Measurements from ENCODE around the gene RUNX1. TPM values are rescaled to one million over a fixed set of nuclear protein-coding genes. Genes with fewer than 3 reads are reported as not detected.

The RUNX1 gene
- total RNA-seq, 1 experiment from 2014 or later, result 95.4 TPM

- peaks cover 3% of the 10 kb centered on the region for H3K9me3 Mint-ChIP-seq (ENCODE audit: low read depth, unreplicated experiment)
- intact Hi-C loops (cut with micrococcal nuclease; ENCODE audit: unreplicated experiment), result no loop called here
- CTCF ChIA-PET, result no interaction called here
- BruUV-seq (replicated peaks), result no TSS peak
- H3K27ac Mint-ChIP-seq (ENCODE audit: unreplicated experiment), result no peak overlapping the region
- no peak for DNase-seq
- no peaks in the 10 kb centered on the region for H3K36me3 Mint-ChIP-seq (ENCODE audit: insufficient read depth, unreplicated experiment)
- TF ChIP-seq CTCF (IDR thresholded peaks at IDR 0.05; ENCODE audit: unreplicated experiment), result no peak
- H3K27me3 Mint-ChIP-seq (ENCODE audit: unreplicated experiment), result no peaks in the 10 kb centered on the region
- peaks cover 23% of the 10 kb centered on the region for H3K4me1 Mint-ChIP-seq (ENCODE audit: low read depth, unreplicated experiment)
- H3K4me3 Mint-ChIP-seq (ENCODE audit: low read depth, unreplicated experiment), result no peak overlapping the region
These were observed 37.4 kb downstream of the RUNX1 start for GRCh38 chr21:35011681-35012080.

GRCh38 chr21:35010447-35010846, 38.7 kb downstream of the RUNX1 start:
- no TSS peak for BruUV-seq (replicated peaks)
- intact Hi-C loops (cut with micrococcal nuclease; ENCODE audit: unreplicated experiment), result no loop called here
- Mint-ChIP-seq H3K27me3 (ENCODE audit: unreplicated experiment) (no peaks in the 10 kb centered on the region), H3K4me1 (ENCODE audit: low read depth, unreplicated experiment) (peaks cover 14% of the 10 kb centered on the region), H3K27ac (ENCODE audit: unreplicated experiment) (no peak overlapping the region), H3K36me3 (ENCODE audit: insufficient read depth, unreplicated experiment) (no peaks in the 10 kb centered on the region), H3K4me3 (ENCODE audit: low read depth, unreplicated experiment) (no peak overlapping the region), H3K9me3 (ENCODE audit: low read depth, unreplicated experiment) (peaks cover 2% of the 10 kb centered on the region)
- DNase-seq, result no peak
- no peak for TF ChIP-seq CTCF (IDR thresholded peaks at IDR 0.05; ENCODE audit: unreplicated experiment)
- CTCF ChIA-PET, result no interaction called here

GRCh38 chr21:35007348-35007747, 41.8 kb downstream of the RUNX1 start:
- no peaks in the 10 kb centered on the region for H3K9me3 Mint-ChIP-seq (ENCODE audit: low read depth, unreplicated experiment)
- BruUV-seq (replicated peaks), result no TSS peak
- DNase-seq, result no peak
- no peaks in the 10 kb centered on the region for H3K27me3 Mint-ChIP-seq (ENCODE audit: unreplicated experiment)
- CTCF ChIA-PET, result no interaction called here
- H3K4me1 Mint-ChIP-seq (ENCODE audit: low read depth, unreplicated experiment), result no peaks in the 10 kb centered on the region
- intact Hi-C loops (cut with micrococcal nuclease; ENCODE audit: unreplicated experiment), result no loop called here
- no peak overlapping the region for H3K4me3 Mint-ChIP-seq (ENCODE audit: low read depth, unreplicated experiment)
- TF ChIP-seq CTCF (IDR thresholded peaks at IDR 0.05; ENCODE audit: unreplicated experiment), result no peak
- no peaks in the 10 kb centered on the region for H3K36me3 Mint-ChIP-seq (ENCODE audit: insufficient read depth, unreplicated experiment)
- H3K27ac Mint-ChIP-seq (ENCODE audit: unreplicated experiment), result no peak overlapping the region

GRCh38 chr21:35006771-35007170, 42.3 kb downstream of the RUNX1 start:
- Mint-ChIP-seq H3K4me1 (ENCODE audit: low read depth, unreplicated experiment) (no peaks in the 10 kb centered on the region), H3K27ac (ENCODE audit: unreplicated experiment) (no peak overlapping the region), H3K36me3 (ENCODE audit: insufficient read depth, unreplicated experiment) (no peaks in the 10 kb centered on the region), H3K27me3 (ENCODE audit: unreplicated experiment) (no peaks in the 10 kb centered on the region), H3K4me3 (ENCODE audit: low read depth, unreplicated experiment) (no peak overlapping the region), H3K9me3 (ENCODE audit: low read depth, unreplicated experiment) (no peaks in the 10 kb centered on the region)
- CTCF ChIA-PET, result no interaction called here
- no peak for DNase-seq
- intact Hi-C loops (cut with micrococcal nuclease; ENCODE audit: unreplicated experiment), result no loop called here
- no TSS peak for BruUV-seq (replicated peaks)
- no peak for TF ChIP-seq CTCF (IDR thresholded peaks at IDR 0.05; ENCODE audit: unreplicated experiment)

- Mint-ChIP-seq H3K27me3 (ENCODE audit: unreplicated experiment) (no peaks in the 10 kb centered on the region), H3K4me3 (ENCODE audit: low read depth, unreplicated experiment) (no peak overlapping the region), H3K27ac (ENCODE audit: unreplicated experiment) (no peak overlapping the region), H3K36me3 (ENCODE audit: insufficient read depth, unreplicated experiment) (no peaks in the 10 kb centered on the region), H3K9me3 (ENCODE audit: low read depth, unreplicated experiment) (no peaks in the 10 kb centered on the region), H3K4me1 (ENCODE audit: low read depth, unreplicated experiment) (no peaks in the 10 kb centered on the region)
- CTCF ChIA-PET, result no interaction called here
- no peak for TF ChIP-seq CTCF (IDR thresholded peaks at IDR 0.05; ENCODE audit: unreplicated experiment)
- no TSS peak for BruUV-seq (replicated peaks)
- no peak for DNase-seq
- intact Hi-C loops (cut with micrococcal nuclease; ENCODE audit: unreplicated experiment), result no loop called here
These were observed 42.9 kb downstream of the RUNX1 start for GRCh38 chr21:35006248-35006647.
